Measurements from ENCODE around the gene XDH.

XDH gene

DNA sequence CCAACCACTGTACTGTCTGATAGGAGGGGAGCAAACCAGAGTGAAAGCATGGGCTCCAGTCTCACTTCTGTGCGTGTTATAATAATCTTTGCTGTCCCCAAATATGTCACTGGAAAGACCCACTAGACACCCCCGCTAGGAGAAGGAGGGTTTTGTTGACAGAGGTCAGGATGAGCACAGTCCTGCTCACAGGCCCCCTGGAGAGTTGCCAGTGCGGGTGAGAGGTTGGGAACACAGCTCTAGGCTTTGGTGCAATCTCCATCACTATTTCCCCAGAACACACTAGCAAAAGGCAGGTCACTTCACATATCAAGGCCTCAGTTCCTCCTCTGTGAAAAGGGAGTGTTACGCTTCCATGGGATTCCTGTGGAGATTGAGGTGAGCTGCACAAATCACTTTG, 9.7 kb downstream of the XDH start:
- no peak overlapping the region for H3K4me3 ChIP-seq
- no peak overlapping the region for H3K27ac ChIP-seq

DNA sequence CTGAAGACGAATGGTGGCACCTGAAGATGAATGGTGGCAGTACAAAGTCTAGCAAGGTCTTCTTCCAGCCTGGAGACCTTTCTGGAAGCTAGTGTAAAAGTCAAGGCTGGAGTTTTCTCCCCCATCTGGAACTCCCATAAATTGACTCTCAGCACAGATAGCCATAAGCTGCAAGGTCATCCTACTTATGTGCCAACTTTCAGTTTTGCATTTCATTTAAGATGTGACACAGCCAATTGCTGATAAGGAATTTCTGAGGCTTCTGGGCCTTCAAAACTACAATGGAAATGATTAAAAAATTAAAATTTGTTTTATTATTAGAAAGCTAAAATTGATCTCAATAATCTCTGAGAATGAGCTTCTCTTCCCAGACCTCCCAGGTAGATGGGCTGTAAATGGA, 10.2 kb downstream of the XDH start:
- Histone ChIP-seq H3K4me3 (no peak overlapping the region), H3K27ac (no peak overlapping the region)

DNA sequence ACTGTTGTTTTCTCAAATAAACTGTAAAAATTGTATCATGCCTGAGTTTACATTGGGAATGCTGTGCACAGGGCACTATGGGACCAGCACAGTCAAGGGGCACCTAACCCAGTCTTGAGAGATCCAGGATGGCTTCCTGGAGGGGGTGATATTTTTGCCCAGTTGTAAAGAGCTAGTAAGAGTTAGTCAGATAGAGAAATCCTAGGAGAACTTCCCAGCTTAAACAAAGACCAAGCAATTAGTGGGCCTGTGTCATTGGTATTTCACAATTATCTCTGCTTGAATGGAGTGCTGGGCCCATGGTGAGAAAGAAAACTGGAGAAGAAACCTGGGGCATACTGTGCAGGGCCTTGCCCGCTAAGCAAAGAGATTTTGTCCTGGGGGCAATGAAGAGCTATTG, 12.2 kb downstream of the XDH start:
- Histone ChIP-seq H3K27ac (peak overlapping the region in 1 of 21 experiments; percentile 3), H3K4me3 (no peak overlapping the region)

DNA sequence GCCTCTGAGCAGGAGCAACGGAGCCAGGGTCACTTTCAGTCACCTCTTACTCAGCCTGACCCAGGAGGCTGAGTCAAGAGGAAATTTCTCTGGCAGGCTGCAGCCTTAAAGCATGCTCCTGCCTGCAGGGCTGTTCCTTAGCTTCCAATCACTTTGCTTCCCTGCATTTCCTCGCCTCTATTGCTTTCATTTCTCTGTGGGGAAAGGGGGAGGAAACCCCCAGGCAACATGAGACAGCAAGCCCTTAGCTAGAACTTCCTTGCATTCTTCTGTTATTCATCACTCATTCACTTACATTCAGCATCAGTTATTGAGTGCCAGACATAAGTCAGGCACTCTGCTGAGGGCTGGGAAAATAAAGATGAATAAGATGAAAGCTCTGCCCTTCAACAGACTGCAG, 13.0 kb downstream of the XDH start:
- H3K4me3 ChIP-seq, result no peak overlapping the region
- no peak overlapping the region for H3K27ac ChIP-seq

DNA sequence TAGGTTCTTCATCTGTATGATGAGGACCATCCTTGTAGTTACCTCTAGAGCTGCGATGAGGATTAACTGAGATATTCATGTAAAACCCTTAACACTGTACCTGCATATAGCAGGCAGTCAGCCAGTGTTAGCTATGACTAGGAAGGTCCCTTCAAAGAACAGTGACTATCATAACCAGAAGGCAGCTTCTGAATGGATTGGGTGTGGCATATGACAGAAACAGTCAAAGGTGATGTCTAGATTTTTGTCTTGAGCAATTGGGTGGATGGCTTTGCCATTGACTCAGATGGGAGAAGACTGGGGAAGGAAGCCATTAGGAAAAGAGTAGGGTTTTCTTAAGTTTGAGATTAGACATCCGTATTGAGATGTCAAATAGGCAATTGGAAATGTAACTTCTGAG, 15.7 kb downstream of the XDH start:
- H3K27ac ChIP-seq, result no peak overlapping the region
- no peak overlapping the region for H3K4me3 ChIP-seq

DNA sequence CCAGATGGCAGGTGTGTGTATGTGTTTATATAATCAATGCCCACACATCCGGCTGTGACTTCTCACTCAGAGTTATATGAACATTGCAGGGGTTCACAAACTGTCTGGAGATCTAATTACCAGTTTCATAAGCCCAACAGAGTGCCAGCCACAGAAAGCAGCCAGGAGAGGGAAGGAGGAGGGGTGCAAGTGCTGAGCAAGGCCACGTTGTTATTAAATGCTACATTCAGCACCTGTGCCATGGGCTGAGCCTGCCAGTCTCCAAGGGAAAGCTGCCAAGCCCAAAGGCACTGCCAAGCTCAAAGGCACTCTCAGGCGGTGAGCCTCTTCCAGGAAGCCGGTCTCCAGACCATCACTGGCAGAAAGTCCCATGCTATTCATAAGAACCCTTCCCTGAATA, 17.4 kb downstream of the XDH start:
- no peak overlapping the region for H3K27ac ChIP-seq

DNA sequence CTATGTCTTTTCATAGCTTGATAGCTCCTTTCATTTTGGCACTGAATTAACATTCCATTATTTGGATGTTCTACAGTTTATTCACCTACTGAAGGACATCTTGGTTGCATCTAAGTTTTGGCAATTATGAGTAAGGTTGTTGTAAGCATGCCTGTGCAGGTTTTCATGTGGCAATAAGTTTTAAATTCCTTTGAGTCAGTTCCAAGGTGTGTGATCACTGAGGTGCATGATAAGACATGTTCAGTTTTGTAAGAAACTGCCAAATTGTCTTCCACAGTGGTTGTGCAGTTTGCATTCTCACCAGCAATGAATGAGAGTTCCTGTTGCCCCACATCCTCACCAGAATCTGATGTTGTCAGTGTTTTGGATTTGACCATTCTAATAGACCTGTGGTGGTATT, 24.2 kb downstream of the XDH start:
- Histone ChIP-seq H3K27ac (peak overlapping the region in 1 of 21 experiments; percentile 3), H3K4me3 (no peak overlapping the region)

More for the DNA sequence above, 17.4 kb downstream of the XDH start:
- H3K4me3 ChIP-seq, result no peak overlapping the region

DNA sequence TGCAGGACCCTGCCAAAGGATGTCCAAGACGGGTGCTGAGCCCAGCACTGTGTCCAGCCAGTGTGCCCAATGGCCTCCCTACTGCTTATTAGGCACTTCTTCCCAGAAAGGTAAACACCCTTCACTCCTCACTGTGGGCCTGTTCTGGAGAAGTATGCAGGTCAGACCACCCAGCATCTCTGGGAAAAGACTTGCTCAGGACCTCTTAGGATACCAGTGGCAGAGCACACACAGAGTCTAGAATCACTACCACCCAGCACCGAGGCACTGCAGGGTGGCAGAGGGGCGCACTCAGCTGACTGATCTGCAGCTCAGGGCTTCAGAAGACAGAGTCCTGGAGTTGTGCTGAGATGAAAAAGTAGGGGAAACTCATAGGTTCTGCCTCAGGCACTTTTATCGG, 25.8 kb downstream of the XDH start:
- H3K27ac ChIP-seq, result peak overlapping the region in 1 of 21 experiments; percentile 31

DNA sequence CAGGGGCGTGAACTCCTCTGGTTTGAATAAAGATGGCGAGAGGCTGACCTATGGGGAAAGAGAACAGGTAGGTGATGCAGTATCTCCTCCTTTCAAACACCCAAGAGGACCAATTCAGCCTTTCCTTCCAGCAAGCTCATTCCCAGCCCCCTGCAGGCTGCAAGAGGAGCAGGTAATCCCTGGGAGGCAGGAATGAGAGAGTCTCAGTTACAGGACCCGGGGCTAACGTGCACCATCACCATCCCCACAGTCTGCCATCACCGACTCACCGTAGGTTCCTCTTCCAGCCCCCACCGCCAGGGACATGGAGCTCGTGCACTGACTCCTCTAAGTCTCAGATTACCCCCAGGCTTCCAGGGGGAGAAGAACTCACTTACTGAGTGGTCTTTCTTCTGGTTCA, 26.7 kb downstream of the XDH start:
- Histone ChIP-seq H3K27ac (no peak overlapping the region), H3K4me3 (no peak overlapping the region)

More for the DNA sequence above, 25.8 kb downstream of the XDH start:
- no peak overlapping the region for H3K4me3 ChIP-seq

DNA sequence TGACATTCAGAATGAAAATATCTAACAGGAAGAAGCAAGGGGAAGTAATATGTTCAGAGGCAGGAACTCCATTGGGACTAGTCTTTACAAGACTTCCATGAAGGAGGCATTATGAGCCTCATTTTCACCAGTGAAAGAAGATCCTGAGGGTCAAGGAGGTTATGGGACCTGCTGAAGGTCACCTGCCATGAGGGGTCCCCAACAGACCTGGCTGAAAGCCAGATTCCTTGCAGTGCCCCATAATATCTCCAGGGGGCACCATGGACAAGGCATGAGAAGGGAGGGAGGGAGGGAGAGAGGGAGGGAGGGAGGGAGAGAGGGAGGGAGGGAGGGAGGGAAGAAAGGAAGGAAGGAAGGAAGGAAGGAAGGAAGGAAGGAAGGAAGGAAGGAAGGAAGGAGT, 27.9 kb downstream of the XDH start:
- Histone ChIP-seq H3K4me3 (no peak overlapping the region), H3K27ac (no peak overlapping the region)

DNA sequence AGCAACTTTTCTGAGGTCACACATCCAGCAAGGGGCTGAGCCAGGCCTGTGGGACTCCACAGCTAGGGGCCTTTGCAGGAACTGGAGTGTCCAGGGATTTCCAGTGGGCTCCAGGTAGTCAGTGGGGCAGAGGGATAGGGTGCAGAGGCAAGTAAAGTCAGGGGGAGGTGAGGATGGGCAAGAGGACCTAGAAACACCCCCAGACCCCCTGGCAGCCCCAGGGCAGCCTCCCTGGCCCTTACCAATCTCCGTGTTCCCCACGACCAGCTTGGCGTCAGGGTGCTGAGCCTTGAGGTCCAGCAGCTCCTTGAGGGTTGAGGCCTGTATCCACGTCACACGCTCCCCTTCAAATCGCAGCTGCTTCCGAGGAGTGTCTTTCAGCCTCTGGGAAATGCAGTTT, 28.4 kb downstream of the XDH start:
- Histone ChIP-seq H3K4me3 (no peak overlapping the region), H3K27ac (no peak overlapping the region)

DNA sequence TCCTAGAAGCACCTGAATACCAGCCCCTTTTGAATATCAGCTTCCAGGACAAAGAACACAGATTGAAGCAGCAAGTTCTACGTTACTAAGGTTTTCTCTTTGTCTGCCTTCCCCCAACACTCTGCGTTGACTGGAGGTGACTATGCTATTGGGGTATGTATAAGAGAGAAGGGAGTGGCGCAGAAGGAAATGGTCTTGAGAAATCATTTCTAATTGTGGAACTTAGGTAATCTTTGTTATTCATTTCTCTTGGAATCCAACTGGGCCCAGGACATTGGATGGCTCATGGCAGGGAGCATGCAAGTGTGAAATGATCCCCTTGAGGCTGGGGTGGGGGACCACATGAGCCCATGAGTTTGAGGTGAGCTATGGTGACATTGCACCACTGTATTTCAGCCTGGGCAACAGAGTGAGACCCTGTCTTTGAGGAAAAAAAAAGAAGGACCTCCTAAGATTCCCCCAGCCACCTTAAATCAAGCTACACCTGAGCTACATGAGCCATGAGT, 29.7 kb downstream of the XDH start:
- Histone ChIP-seq H3K27ac (peak overlapping the region in 13 of 21 experiments; percentile 13 to 67 (median 41)), H3K4me3 (no peak overlapping the region)

DNA sequence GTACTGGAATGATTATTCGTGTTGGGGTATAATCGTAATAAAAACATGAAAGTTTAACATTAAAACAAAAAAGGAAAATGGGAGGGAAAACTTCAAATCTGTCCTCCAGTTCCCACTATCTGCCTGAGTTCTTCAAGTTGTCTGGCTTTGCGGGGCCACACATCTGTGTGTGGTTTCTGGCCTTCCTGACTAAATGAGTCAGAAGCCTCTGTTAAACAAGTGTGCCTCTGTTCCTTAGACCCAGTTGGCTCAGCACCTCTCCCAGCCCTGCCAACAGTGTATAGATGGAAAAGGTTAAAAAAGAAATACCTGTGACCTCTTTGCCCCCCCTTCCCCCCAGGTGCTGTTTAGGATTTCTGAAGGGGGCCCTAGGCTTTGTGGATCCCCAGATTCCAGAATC, 30.2 kb downstream of the XDH start:
- Histone ChIP-seq H3K4me3 (no peak overlapping the region), H3K27ac (peak overlapping the region in 12 of 21 experiments; percentile 1 to 67 (median 40))

DNA sequence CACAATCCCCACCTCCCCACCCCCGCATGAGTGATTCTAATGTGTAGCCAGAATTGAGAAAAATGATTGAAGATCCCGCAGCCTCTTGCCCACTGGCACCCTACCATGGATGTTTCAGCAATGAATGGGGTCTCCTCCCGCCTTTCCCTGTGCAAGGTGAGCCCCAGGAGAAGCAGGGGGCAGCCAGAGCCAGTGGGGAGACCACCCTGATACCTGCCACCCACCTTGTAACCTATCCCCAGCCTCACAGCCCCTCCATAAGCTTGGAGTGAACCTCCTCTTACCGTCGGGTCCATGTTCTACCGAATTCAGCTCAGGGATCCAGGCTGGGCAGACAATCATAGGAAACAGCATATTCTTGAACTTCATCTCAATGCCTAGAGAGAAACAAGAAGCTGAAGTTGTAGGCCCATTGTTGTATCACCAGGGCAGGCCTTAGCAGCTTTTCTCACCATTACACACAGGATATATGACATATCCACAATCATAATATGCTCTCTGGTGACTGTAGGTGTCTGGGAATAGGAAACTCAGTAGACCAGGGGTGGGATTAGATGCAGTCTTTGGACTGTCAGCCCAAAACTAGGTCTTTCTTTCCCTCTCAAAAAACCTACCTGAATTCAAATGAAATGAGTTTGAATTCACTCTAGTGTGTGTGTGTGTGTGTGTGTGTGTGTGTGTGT, 30.9 kb downstream of the XDH start:
- H3K4me3 ChIP-seq, result no peak overlapping the region
- H3K27ac ChIP-seq, result peak overlapping the region in 4 of 21 experiments; percentile 1 to 51 (median 40)

DNA sequence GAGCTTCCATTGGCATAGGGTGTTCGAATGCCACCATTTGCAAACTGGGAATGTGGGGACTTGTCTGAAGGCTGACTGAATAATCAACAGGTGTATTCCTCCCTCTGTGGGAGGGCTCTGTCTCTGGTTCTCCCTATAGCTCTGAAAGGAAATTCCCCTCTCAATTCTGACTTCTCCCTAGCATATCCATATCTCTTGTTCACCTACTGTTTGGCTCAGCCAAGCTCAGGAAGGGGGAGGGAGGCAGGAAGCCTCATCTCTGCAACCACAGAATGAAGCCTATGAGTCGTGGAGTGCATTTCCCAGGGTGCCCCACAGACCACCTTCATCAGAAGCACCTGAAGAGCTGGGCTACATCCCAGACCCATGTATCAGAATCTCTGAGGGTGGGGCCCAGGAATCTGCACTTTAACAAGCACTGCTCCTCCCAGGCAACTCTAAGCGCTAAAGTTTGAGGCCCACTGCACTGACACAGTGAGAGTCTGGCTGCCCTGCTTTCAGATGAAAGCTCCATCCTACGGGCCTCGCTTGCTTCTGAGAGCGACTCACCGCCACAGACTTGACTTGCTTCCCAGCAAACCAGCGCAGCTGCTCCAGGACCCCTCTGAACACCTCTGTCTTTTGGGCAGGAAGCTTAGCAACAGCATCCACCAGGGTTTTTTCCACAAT, 32.0 kb downstream of the XDH start:
- Histone ChIP-seq H3K4me3 (no peak overlapping the region), H3K27ac (peak overlapping the region in 2 of 21 experiments; percentile 28 to 41)

DNA sequence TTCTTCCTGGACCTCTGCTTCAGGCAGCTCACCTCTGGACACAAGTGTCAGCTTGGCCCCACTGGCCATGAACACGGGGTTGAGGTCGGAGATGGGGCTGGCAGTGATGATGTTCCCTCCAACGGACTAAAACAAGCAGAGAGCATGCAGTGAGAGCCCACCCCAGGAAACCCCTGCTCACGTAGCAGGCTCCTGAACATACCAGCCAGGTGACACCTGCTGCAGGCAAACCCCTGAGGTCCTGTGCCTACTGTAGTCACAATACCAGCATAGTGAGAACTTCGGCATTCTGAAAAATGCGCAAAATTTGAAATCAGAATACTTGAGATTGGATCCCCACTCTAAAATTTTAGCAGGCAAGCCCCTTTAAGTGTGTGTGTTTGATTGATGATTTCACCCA, 32.9 kb downstream of the XDH start:
- Histone ChIP-seq H3K4me3 (no peak overlapping the region), H3K27ac (no peak overlapping the region)

DNA sequence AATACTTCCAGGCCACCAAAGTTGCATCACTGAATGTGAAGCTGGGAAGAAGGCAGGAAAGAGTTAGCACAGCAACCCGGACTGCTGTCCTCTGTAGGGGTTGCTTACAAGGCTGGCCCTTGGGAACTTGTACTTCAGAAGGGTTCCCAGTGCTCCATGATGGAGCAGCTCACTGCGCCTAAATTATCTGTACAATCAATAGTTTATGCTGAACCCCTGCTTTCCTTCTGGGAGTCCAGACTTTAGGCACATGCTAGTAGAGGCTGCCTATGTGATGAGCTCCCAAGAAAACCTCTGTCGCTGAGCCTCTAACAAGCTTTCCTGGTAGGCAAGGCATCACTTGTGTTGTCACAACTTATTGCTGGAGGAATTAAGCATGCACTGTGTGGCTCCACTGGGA, 34.3 kb downstream of the XDH start:
- Histone ChIP-seq H3K4me3 (no peak overlapping the region), H3K27ac (no peak overlapping the region)

DNA sequence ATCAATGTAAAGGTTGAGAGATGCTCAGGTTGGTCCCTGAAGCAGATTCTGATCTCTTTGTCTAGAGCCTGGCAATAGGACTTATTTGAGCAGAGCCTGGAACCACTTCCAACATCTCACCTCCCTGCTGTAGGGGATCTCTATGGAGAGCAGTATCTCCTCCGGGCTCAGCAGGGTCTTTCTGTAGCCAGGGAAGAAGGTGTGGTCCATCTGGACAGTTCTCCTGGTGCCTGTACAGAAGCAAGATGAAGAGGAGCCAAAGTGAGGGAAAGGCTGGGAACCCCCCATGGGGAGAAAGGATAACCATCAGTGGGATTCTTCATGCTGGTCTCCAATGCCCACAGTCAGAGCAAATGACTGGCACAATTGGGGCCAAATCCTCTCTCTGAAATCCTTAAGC, 34.8 kb downstream of the XDH start:
- no peak overlapping the region for H3K27ac ChIP-seq
- H3K4me3 ChIP-seq, result no peak overlapping the region

DNA sequence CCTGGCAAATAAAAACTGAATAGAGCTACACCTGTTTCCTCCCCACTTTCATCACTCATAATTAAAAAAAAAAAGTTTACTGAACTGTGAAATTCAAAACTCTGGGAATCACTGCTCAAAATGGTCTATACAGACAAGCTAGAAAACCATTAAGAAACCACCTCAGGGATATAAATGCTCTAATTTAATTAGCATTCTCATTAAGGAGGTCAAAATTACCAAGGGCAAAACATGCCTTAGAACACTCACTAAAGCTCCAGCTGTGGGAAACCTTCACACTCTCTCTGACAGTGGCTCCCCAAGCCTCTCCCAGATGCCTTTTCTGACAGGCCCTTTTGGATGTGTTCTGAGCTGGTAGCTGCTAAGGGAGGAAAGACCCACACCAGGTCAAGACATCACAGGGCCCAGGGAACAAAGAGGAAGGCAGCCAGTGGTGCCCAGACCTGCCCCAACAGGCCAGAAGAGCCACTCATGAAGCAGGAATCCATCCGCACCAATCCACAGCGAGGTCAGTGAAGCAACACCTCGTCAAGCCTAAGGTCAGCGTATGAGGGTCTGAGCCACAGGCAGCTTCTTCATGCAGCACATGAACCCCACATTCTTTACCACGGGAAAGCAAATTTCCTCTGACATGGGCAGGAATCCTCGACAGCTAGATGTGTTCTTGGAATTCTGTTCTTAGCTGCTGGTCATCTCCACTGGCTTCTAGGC, 35.6 kb downstream of the XDH start:
- Histone ChIP-seq H3K4me3 (no peak overlapping the region), H3K27ac (no peak overlapping the region)

DNA sequence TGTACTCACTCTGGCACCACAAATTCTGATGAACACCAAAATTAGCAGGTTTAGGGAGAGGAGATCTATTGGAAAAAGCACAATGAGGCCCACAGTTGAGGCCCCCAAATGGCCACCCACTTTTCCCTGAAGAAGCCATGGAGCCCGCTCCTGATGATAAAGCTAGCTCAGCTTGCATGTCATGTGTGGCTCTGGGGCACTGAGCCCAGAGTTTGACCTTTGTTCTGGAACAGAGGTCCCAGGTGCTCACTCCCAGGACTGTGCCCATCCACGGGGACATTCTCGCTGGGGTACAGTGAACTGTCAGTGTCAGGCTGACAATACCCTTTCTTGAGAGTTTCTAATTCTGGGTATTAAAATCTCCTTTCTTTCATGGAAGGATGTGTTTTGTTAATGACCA, 36.2 kb downstream of the XDH start:
- Histone ChIP-seq H3K4me3 (no peak overlapping the region), H3K27ac (no peak overlapping the region)

DNA sequence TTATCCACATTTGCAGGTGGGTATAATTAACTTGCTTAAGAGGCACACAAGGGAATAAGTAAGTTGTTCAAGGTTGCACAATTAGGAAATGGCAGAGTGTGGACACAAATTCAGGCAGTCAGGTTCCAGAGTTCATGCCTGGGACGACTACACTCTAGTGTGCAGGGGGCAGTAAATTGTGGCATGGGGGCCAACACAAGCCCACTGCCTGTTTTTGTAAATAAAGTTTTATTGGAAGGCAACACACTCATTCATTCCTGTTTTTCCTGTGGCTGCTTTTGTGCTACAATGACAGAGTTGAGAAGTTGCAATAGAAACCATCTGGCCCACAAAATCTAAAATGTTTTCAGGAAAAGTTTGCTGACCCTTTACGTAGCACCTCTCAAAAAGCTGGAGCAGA, 41.4 kb downstream of the XDH start:
- H3K27ac ChIP-seq, result no peak overlapping the region
- H3K4me3 ChIP-seq, result no peak overlapping the region
